GM12878 (cell line): ENCODE results near the gene SLC35F6. TPM values are rescaled to one million over a fixed set of nuclear protein-coding genes. Genes with fewer than 3 reads are reported as not detected.

Experiments used
- ATAC-seq: fragments of 200-7000 bp; cut with Tn5 transposase; 3 replicates; pipeline ENCODE4 v1.9.1; 2020; ENCODE audit warnings: mild to moderate bottlenecking, moderate library complexity
- BruUV-seq: library from RNA; stranded (reverse); fragments of 400-500 nt; replicated peaks from 2 replicates; lab custom pipeline; 2021; lab: Mats Ljungman, UMichigan
- CTCF ChIA-PET: fragments of 300-600 bp; sonication (Branson Sonifier 250); formaldehyde crosslinking; extraction: SDS; loops from one replicate; lab custom pipeline; 2021; ENCODE audit warnings: inconsistent platforms; lab: Yijun Ruan, JAX
- POLR2A ChIA-PET: fragments of 350-600 bp; formaldehyde crosslinking; extraction: SDS; loops from one replicate; lab custom pipeline; 2021; ENCODE audit warnings: inconsistent platforms; lab: Charles Lee
- RAD21 ChIA-PET: fragments of 300-600 bp; sonication (Branson Sonifier 250); formaldehyde crosslinking; loops from one replicate; lab custom pipeline; 2023; ENCODE audit warnings: antibody characterized with exemption; ENCODE audit not compliant: unreplicated experiment; lab: Charles Lee
- SMC1A ChIA-PET: fragments of 300-600 bp; sonication (Branson Sonifier 250); formaldehyde crosslinking; loops from one replicate; lab custom pipeline; 2023; ENCODE audit not compliant: unreplicated experiment, uncharacterized antibody; lab: Charles Lee
- DNase-seq: peaks from one replicate; pipeline ENCODE4 v3.0.0-alpha.2; 2011; ENCODE audit warnings: low read depth, low spot score
- FAIRE-seq: peaks from 3 replicates; lab custom pipeline; 2011; peaks lifted over from hg19 to GRCh38; lab: Jason Lieb, UNC
- H2AFZ ChIP-seq: 2 replicates; pipeline ENCODE4 v1.6.0; 2011; ENCODE audit warnings: low read depth, low read length, control low read depth; ENCODE audit not compliant: control insufficient read depth
- H3K27ac ChIP-seq: 2 replicates; pipeline ENCODE4 v1.5.1; 2011; ENCODE audit warnings: control low read depth; ENCODE audit not compliant: control insufficient read depth, insufficient read depth
- H3K27me3 ChIP-seq, 2 experiments: replicated peaks in 1 of 2; 2 replicates each; pipeline versions ENCODE4 v1.6.0 to v1.6.1; 2011; ENCODE audit warnings: low read length in 1 of 2; ENCODE audit not compliant: control insufficient read depth in 2 of 2, insufficient read depth in 2 of 2
- H3K36me3 ChIP-seq, 2 experiments: 2 replicates each; pipeline ENCODE4 v1.5.1; 2011; ENCODE audit warnings: low read length in 1 of 2; ENCODE audit not compliant: control insufficient read depth in 2 of 2, insufficient read depth in 2 of 2
- H3K4me1 ChIP-seq: 2 replicates; pipeline ENCODE4 v1.6.1; 2011; ENCODE audit warnings: mild to moderate bottlenecking, low read length, moderate library complexity, mixed read lengths; ENCODE audit not compliant: control insufficient read depth, insufficient read depth
- H3K4me2 ChIP-seq: 2 replicates; pipeline ENCODE4 v1.6.0; 2011; ENCODE audit warnings: control low read depth; ENCODE audit not compliant: control insufficient read depth, insufficient read depth
- H3K4me3 ChIP-seq: fragments of 200-600 bp; sonication (generic); 2 replicates; pipeline ENCODE4 v1.5.1; 2016
- H3K79me2 ChIP-seq: 2 replicates; pipeline ENCODE4 v1.6.0; 2011; ENCODE audit warnings: low read length; ENCODE audit not compliant: control insufficient read depth, insufficient read depth
- H3K9ac ChIP-seq: 2 replicates; pipeline ENCODE4 v1.8.0; 2011; ENCODE audit warnings: low read length, control low read depth, mixed read lengths; ENCODE audit not compliant: control insufficient read depth, insufficient read depth
- H3K9me3 ChIP-seq: replicated peaks from 3 replicates; pipeline ENCODE4 v1.5.1; 2011; ENCODE audit warnings: mild to moderate bottlenecking, low read length; ENCODE audit not compliant: control insufficient read depth, insufficient read depth
- H4K20me1 ChIP-seq: 2 replicates; pipeline ENCODE4 v1.6.0; 2011; ENCODE audit not compliant: control insufficient read depth, insufficient read depth
- CREM ChIP-seq: IDR thresholded peaks from 2 replicates; pipeline ENCODE4 v1.6.1; 2014; ENCODE audit warnings: antibody characterized with exemption, low read depth
- DPF2 ChIP-seq: fragments of 450-650 bp; IDR thresholded peaks from 2 replicates; pipeline ENCODE4 v1.6.1; 2017; ENCODE audit warnings: mild to moderate bottlenecking
- EED ChIP-seq: sonication (generic); IDR thresholded peaks from 2 replicates; pipeline ENCODE4 v1.6.1; 2016; ENCODE audit warnings: antibody characterized with exemption, low read depth
- FOXK2 ChIP-seq: fragments of 450-650 bp; IDR thresholded peaks from 2 replicates; pipeline ENCODE4 v1.6.1; 2017; ENCODE audit warnings: mild to moderate bottlenecking, moderate library complexity
- MEF2B ChIP-seq: fragments of 450-650 bp; IDR thresholded peaks from 2 replicates; pipeline ENCODE4 v1.6.1; 2018; ENCODE audit warnings: mild to moderate bottlenecking, moderate library complexity; ENCODE audit not compliant: partially characterized antibody, poor library complexity, severe bottlenecking
- NFYB ChIP-seq: IDR thresholded peaks from 2 replicates; pipeline ENCODE4 v1.6.1; 2011; ENCODE audit warnings: low read depth, mild to moderate bottlenecking, low read length, improper control_type of control experiment, moderate library complexity; ENCODE audit not compliant: insufficient read depth
- POU2F2 ChIP-seq: IDR thresholded peaks from 3 replicates; pipeline ENCODE4 v1.6.1; 2011; ENCODE audit warnings: low read depth, mild to moderate bottlenecking, low read length, borderline replicate concordance
- SRF ChIP-seq, 2 experiments: IDR thresholded peaks; 2 replicates each; pipeline ENCODE4 v1.6.1; 2011; ENCODE audit warnings: low read depth in 2 of 2, low read length in 2 of 2, mild to moderate bottlenecking in 1 of 2, moderate library complexity in 1 of 2
- ZBED1 ChIP-seq: IDR thresholded peaks from 2 replicates; pipeline ENCODE4 v1.6.1; 2016; ENCODE audit warnings: borderline replicate concordance
- WGBS: methylation state at CpG from one replicate; pipeline ENCODE4 v1.1.6; 2016; ENCODE audit warnings: low lambda C conversion rate; ENCODE audit not compliant: insufficient replicate concordance, insufficient coverage; ENCODE audit errors: missing lambda C conversion rate; 5-methylcytosine and 5-hydroxymethylcytosine counted together
- in situ Hi-C: fragments of 300-500 bp; cut with MboI; formaldehyde crosslinking; loops from 9 replicates; pipeline ENCODE4 v1.14.3; 2018; ENCODE audit warnings: mixed read lengths
- intact Hi-C: fragments of 100-400 bp; cut with micrococcal nuclease; formaldehyde crosslinking; loops from one replicate; pipeline ENCODE4 v1.14.2; 2022; ENCODE audit not compliant: unreplicated experiment
- polyA plus RNA-seq, 11 experiments: library from polyadenylated mRNA; depleted of rRNA in 4 of 11; unstranded in 6 of 11; stranded (reverse) in 5 of 11; fragments of >200 nt; fragmentation: Nextera tagmentation in 4 of 11; fragmentation: Illumina TruSeq in 1 of 11; extraction: Ambion mirVana in 4 of 11; extraction: Trizol in 1 of 11; gene quantifications; 1 replicate in 1 of 11; 2 replicates in 10 of 11; pipeline versions ENCODE4 v1.2.1 to v1.2.3, GENCODE V29; 2011 to 2016; ENCODE audit warnings: inconsistent platforms in 2 of 11, missing spikeins in 2 of 11, low read depth in 1 of 11
- total RNA-seq, 4 experiments: library from RNA; depleted of rRNA in 3 of 4; stranded (reverse); fragments of >200 nt in 3 of 4; fragmentation: Illumina TruSeq in 1 of 4; extraction: Trizol in 1 of 4; gene quantifications; 2 replicates each; pipeline versions ENCODE4 v1.2.1 to v1.2.3, GENCODE V29; 2013 to 2021
- TF ChIP-seq, protein P1 (sequence below): fragments of 450-650 bp; IDR thresholded peaks from 2 replicates; pipeline ENCODE4 v1.6.1; 2017; ENCODE audit warnings: antibody characterized with exemption, mild to moderate bottlenecking, moderate library complexity
- TF ChIP-seq, protein P2 (sequence below): fragments of 450-650 bp; conservative IDR thresholded peaks from 2 replicates; pipeline ENCODE4 v1.6.1; 2017; ENCODE audit warnings: mild to moderate bottlenecking, moderate library complexity
- TF ChIP-seq, protein P3 (sequence below): IDR thresholded peaks from 2 replicates; pipeline ENCODE4 v1.6.1; 2012; ENCODE audit warnings: low read depth, low read length, improper control_type of control experiment
- TF ChIP-seq, protein P4 (sequence below): fragments of 450-650 bp; IDR thresholded peaks from 2 replicates; pipeline ENCODE4 v1.6.1; 2017; ENCODE audit warnings: mild to moderate bottlenecking, moderate library complexity

Gene SLC35F6
- total and polyA plus RNA-seq, 10 of the 15 experiments (the other 5 are each of a cell fraction or from before 2014, with no cell fraction given) = 4.0 to 10.5 (median 8.0) TPM

- TF ChIP-seq, protein P1, sequence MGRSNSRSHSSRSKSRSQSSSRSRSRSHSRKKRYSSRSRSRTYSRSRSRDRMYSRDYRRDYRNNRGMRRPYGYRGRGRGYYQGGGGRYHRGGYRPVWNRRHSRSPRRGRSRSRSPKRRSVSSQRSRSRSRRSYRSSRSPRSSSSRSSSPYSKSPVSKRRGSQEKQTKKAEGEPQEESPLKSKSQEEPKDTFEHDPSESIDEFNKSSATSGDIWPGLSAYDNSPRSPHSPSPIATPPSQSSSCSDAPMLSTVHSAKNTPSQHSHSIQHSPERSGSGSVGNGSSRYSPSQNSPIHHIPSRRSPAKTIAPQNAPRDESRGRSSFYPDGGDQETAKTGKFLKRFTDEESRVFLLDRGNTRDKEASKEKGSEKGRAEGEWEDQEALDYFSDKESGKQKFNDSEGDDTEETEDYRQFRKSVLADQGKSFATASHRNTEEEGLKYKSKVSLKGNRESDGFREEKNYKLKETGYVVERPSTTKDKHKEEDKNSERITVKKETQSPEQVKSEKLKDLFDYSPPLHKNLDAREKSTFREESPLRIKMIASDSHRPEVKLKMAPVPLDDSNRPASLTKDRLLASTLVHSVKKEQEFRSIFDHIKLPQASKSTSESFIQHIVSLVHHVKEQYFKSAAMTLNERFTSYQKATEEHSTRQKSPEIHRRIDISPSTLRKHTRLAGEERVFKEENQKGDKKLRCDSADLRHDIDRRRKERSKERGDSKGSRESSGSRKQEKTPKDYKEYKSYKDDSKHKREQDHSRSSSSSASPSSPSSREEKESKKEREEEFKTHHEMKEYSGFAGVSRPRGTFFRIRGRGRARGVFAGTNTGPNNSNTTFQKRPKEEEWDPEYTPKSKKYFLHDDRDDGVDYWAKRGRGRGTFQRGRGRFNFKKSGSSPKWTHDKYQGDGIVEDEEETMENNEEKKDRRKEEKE = no peak
- TF ChIP-seq POU2F2 (no peak), NFYB (no peak), DPF2 (no peak), FOXK2 (no peak), ZBED1 (no peak)
- TF ChIP-seq, all 136 proteins: peak for 0
Observed at GRCh38 chr2:26801796-26802195, 37.7 kb downstream of the SLC35F6 start (continued).

DNA sequence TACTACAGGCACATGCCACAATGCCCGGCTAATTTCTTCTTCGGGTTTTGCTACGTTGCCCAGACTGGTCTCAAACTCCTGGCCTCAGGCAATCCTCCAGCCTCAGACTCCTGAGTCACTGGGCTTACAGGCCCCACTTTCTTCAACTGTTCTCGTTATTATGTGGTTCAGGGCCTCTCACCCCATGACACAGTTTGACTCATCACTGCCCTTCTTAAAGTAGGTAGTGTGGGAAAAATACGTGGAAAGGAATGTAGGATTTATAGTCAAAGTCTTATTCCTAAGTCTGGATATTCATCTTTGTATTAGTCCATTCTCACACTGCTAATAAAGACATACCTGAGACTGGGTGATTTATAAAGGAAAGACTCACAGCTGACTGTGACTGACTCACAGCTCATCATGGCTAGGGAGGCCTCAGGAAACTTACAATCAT, 41.2 kb downstream of the SLC35F6 start:
- no peak for FAIRE-seq
- Histone ChIP-seq H3K4me2 (no peak overlapping the region), H3K79me2 (no peaks in the 10 kb centered on the region), H3K27me3 (no peaks in the 10 kb centered on the region), H3K9me3 (no peaks in the 10 kb centered on the region), H2AFZ (no peak overlapping the region), H3K27ac (no peak overlapping the region), H3K4me3 (no peak overlapping the region), H4K20me1 (no peaks in the 10 kb centered on the region), H3K4me1 (no peaks in the 10 kb centered on the region), H3K9ac (no peak overlapping the region), H3K36me3 (no peaks in the 10 kb centered on the region)
- 52% methylated on average over 5 of the region's 5 CpGs for WGBS
- BruUV-seq = no TSS peak
- no peak for DNase-seq
- in situ Hi-C loops (no loop called here), intact Hi-C loops (no loop called here)
- ChIA-PET RAD21 (no interaction called here), SMC1A (no interaction called here), POLR2A (no interaction called here), CTCF (interaction anchor here (0.8 kb wide), 1 partner anchor 41 kb away, joined by 3 read pairs; no protein-coding TSS in a partner anchor)
- no peak for ATAC-seq
- TF ChIP-seq MEF2B (no peak), CREM (no peak), EED (no peak), SRF (IDR thresholded peaks at IDR 0.05; ENCODE audit: low read depth in 2 of 2, low read length in 2 of 2) (no peak)
- TF ChIP-seq, protein P2, sequence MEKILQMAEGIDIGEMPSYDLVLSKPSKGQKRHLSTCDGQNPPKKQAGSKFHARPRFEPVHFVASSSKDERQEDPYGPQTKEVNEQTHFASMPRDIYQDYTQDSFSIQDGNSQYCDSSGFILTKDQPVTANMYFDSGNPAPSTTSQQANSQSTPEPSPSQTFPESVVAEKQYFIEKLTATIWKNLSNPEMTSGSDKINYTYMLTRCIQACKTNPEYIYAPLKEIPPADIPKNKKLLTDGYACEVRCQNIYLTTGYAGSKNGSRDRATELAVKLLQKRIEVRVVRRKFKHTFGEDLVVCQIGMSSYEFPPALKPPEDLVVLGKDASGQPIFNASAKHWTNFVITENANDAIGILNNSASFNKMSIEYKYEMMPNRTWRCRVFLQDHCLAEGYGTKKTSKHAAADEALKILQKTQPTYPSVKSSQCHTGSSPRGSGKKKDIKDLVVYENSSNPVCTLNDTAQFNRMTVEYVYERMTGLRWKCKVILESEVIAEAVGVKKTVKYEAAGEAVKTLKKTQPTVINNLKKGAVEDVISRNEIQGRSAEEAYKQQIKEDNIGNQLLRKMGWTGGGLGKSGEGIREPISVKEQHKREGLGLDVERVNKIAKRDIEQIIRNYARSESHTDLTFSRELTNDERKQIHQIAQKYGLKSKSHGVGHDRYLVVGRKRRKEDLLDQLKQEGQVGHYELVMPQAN = no peak
- TF ChIP-seq, protein P3, sequence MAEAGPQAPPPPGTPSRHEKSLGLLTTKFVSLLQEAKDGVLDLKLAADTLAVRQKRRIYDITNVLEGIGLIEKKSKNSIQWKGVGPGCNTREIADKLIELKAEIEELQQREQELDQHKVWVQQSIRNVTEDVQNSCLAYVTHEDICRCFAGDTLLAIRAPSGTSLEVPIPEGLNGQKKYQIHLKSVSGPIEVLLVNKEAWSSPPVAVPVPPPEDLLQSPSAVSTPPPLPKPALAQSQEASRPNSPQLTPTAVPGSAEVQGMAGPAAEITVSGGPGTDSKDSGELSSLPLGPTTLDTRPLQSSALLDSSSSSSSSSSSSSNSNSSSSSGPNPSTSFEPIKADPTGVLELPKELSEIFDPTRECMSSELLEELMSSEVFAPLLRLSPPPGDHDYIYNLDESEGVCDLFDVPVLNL = no peak
- TF ChIP-seq, protein P4, sequence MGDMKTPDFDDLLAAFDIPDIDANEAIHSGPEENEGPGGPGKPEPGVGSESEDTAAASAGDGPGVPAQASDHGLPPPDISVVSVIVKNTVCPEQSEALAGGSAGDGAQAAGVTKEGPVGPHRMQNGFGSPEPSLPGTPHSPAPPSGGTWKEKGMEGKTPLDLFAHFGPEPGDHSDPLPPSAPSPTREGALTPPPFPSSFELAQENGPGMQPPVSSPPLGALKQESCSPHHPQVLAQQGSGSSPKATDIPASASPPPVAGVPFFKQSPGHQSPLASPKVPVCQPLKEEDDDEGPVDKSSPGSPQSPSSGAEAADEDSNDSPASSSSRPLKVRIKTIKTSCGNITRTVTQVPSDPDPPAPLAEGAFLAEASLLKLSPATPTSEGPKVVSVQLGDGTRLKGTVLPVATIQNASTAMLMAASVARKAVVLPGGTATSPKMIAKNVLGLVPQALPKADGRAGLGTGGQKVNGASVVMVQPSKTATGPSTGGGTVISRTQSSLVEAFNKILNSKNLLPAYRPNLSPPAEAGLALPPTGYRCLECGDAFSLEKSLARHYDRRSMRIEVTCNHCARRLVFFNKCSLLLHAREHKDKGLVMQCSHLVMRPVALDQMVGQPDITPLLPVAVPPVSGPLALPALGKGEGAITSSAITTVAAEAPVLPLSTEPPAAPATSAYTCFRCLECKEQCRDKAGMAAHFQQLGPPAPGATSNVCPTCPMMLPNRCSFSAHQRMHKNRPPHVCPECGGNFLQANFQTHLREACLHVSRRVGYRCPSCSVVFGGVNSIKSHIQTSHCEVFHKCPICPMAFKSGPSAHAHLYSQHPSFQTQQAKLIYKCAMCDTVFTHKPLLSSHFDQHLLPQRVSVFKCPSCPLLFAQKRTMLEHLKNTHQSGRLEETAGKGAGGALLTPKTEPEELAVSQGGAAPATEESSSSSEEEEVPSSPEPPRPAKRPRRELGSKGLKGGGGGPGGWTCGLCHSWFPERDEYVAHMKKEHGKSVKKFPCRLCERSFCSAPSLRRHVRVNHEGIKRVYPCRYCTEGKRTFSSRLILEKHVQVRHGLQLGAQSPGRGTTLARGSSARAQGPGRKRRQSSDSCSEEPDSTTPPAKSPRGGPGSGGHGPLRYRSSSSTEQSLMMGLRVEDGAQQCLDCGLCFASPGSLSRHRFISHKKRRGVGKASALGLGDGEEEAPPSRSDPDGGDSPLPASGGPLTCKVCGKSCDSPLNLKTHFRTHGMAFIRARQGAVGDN = no peak
